ENCODE data around the gene FBXW4. TPM values are rescaled to one million over a fixed set of nuclear protein-coding genes. Genes with fewer than 3 reads are reported as not detected.
A peak's percentile ranks its signal among the peaks of the same experiment; 100 is the strongest.

The FBXW4 gene
- total RNA-seq, 4 donors from 2014 or later: 48.4 to 91.6 (median 55.6) TPM

DNA sequence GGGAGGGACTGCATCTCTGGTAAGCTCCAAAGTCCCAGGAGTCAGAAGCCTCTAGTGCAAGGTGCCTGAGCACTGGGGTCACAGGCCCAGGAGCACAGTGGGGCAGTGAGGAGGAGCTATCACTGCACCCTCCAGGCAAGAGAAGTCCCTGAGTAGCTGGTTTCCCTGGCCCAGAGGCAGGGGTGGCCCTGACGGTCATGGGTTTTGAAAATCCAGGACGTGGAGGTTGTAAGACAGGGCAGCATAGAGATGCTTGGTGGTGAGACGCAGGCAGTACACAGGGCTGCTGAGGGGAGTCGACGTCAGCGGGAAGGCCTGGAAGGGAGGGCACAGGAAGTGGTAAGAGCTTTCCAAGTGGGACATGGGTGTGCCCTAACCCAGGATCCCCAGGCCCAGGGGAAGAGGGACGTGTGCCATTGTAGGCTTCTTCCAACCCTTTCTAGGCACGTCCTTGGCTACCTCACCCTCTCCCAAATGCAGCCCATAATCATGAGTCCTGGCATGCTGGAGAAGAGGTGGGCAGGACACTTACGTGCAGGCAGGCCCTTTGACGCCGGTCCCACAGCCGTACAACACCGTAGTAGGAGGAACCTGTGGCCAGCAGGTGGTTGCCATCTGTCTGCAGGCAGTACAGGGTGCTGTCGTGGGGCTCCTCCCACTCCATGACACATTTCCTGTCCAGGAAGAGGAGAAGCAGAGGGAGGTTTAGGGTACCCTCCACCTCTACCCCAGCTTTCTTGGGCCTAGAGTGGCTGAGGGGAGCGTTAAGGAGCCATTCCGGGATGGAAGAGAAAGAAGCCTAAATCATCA is 83.7 kb downstream of the FBXW4 start:
- intact Hi-C loops (cut with DNase I; ENCODE audit: low total_unique reads): no loop called here
- Histone ChIP-seq H3K4me3 (no peak overlapping the region), H3K27ac (no peak overlapping the region), H3K27me3 (no peaks in the 10 kb centered on the region), H3K4me1 (no peaks in the 10 kb centered on the region), H3K9me3 (no peaks in the 10 kb centered on the region), H3K36me3 (peaks cover 0 to 15% (median 7%) of the 10 kb centered on the region in 4 donors)
- in situ Hi-C loops (cut with MboI; ENCODE audit: low pct_ligation_motif_present in 1 of 4, low pct_unique_long_range_greater_than_20kb in 1 of 4, low sequenced_read_pairs in 3 of 4): no loop called here
- TF ChIP-seq EP300 (IDR thresholded peaks at IDR 0.05; ENCODE audit: low read depth) (no peak), POLR2A (IDR thresholded peaks at IDR 0.05) (no peak), POLR2AphosphoS5 (IDR thresholded peaks at IDR 0.05) (no peak)
- TF ChIP-seq, protein P1, sequence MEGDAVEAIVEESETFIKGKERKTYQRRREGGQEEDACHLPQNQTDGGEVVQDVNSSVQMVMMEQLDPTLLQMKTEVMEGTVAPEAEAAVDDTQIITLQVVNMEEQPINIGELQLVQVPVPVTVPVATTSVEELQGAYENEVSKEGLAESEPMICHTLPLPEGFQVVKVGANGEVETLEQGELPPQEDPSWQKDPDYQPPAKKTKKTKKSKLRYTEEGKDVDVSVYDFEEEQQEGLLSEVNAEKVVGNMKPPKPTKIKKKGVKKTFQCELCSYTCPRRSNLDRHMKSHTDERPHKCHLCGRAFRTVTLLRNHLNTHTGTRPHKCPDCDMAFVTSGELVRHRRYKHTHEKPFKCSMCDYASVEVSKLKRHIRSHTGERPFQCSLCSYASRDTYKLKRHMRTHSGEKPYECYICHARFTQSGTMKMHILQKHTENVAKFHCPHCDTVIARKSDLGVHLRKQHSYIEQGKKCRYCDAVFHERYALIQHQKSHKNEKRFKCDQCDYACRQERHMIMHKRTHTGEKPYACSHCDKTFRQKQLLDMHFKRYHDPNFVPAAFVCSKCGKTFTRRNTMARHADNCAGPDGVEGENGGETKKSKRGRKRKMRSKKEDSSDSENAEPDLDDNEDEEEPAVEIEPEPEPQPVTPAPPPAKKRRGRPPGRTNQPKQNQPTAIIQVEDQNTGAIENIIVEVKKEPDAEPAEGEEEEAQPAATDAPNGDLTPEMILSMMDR (IDR thresholded peaks at IDR 0.05): no peak
- DNase-seq: no peak
- 75% methylated on average over 16 of the region's 16 CpGs; no CpG with 5 or more reads in 1 of the 2 donors for WGBS, 2 donors (ENCODE audit: low coverage in 1 of 2)

DNA sequence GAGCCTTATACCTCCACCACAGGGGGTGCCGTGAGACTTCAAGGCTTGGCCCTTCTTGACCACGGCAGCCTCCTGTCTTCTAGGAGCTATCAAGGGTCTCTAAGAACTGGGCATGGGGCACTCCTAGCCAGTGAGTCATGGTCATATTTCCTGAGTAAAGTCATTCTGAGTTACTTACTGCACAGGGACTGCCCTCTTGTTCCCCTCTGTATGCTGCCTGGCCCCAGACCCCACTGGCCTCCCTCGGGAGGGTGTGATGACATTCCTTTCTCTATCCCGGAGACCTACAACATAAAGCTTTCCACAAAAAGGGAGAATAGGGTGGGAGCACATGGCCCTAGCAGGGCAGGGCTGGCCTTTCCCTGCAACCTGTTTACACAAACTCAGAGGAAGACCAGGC is 85.5 kb downstream of the FBXW4 start:
- intact Hi-C loops (cut with DNase I; ENCODE audit: low total_unique reads) (no loop called here), in situ Hi-C loops (cut with MboI; ENCODE audit: low pct_ligation_motif_present in 1 of 4, low pct_unique_long_range_greater_than_20kb in 1 of 4, low sequenced_read_pairs in 3 of 4) (loop anchor here in 3 of 4 donors (10.0 kb wide), 1 partner anchor 175 kb away; the partner anchor contains the start of gene NPM3 (in 3 of the 3))
- H3K4me1 ChIP-seq: no peaks in the 10 kb centered on the region
- H3K36me3 ChIP-seq: peaks cover 0 to 15% (median 7%) of the 10 kb centered on the region in 4 donors
- no peaks in the 10 kb centered on the region for H3K9me3 ChIP-seq
- TF ChIP-seq EP300 (IDR thresholded peaks at IDR 0.05; ENCODE audit: low read depth) (no peak), POLR2AphosphoS5 (IDR thresholded peaks at IDR 0.05) (no peak), POLR2A (IDR thresholded peaks at IDR 0.05) (no peak)
- TF ChIP-seq, protein P1 (IDR thresholded peaks at IDR 0.05): no peak
- H3K27me3 ChIP-seq: no peaks in the 10 kb centered on the region
- H3K4me3 ChIP-seq: no peak overlapping the region
- 60 to 84% methylated on average over 1 to 4 of the region's 4 CpGs for WGBS, 2 donors (ENCODE audit: low coverage in 1 of 2)
- no peak overlapping the region for H3K27ac ChIP-seq
- DNase-seq: no peak

DNA sequence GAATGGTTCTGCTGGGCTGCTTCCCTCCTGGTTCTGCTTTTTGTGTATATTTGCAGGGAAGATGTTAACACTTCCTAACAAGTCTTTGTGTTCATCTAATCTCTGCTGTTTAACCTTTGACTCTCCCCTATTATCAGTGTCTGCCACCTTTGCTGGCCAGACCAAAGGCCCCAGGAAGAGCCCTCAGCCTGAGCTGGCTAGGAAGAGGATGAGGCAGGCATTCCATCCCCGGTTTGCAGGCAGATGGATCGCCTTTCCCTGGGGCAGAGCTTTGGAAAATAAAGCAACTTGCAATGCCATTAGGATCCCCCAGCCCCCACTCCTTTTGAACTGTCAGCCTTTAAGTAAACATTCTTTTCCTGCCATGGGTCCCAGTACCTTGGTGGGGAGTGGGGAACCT is 87.8 kb downstream of the FBXW4 start:
- intact Hi-C loops (cut with DNase I; ENCODE audit: low total_unique reads) (no loop called here), in situ Hi-C loops (cut with MboI; ENCODE audit: low pct_ligation_motif_present in 1 of 4, low pct_unique_long_range_greater_than_20kb in 1 of 4, low sequenced_read_pairs in 3 of 4) (loop anchor here in 3 of 4 donors (10.0 kb wide), 1 partner anchor 178 kb away; the partner anchor contains the start of gene NPM3 (in 3 of the 3))
- TF ChIP-seq, protein P1 (IDR thresholded peaks at IDR 0.05): no peak
- TF ChIP-seq EP300 (IDR thresholded peaks at IDR 0.05; ENCODE audit: low read depth): no peak

DNA sequence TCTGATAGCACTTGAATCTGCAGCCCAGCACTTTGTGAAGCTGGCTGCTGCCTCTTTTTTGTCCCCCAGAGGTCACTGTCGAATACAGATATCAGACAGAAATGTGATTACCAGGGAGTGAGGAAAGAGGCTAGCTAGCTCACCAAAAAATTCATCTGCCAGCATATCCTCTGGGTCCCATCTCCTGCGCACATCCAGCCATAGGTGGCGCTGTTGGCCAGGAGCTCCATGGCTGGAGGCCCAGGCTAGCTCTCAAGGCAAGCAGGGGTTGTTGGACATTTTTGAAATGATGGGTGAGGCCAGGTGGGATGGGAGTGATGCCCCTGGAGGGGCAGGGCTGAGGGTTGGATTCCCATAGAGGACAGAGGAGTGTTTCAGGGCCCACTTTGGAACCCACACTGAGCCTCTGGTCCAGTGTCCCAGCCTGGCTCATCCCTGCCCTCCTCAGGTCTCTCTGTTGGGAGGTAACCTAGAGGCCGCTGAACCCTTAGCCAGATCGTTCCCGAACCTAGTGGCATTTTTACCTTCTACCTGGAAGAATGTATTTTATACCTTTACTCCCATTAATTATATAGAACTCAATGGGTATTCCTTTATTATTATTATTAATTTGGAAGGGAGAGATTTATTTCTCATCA is 92.1 kb downstream of the FBXW4 start:
- peak; percentile 62 for DNase-seq
- intact Hi-C loops (cut with DNase I; ENCODE audit: low total_unique reads): no loop called here
- in situ Hi-C loops (cut with MboI; ENCODE audit: low pct_ligation_motif_present in 1 of 4, low pct_unique_long_range_greater_than_20kb in 1 of 4, low sequenced_read_pairs in 3 of 4): loop anchor here in 3 of 4 donors (10.0 kb wide), 1 partner anchor 182 kb away; the partner anchor contains the start of gene NPM3 (in 3 of the 3)
- no peaks in the 10 kb centered on the region for H3K9me3 ChIP-seq
- no peak overlapping the region for H3K4me3 ChIP-seq
- no peaks in the 10 kb centered on the region for H3K27me3 ChIP-seq
- no peak overlapping the region for H3K27ac ChIP-seq
- H3K4me1 ChIP-seq: no peaks in the 10 kb centered on the region
- 53 to 57% methylated on average over 3 to 6 of the region's 6 CpGs for WGBS, 2 donors (ENCODE audit: low coverage in 1 of 2)
- H3K36me3 ChIP-seq: no peaks in the 10 kb centered on the region
- TF ChIP-seq EP300 (IDR thresholded peaks at IDR 0.05; ENCODE audit: low read depth) (no peak), POLR2A (IDR thresholded peaks at IDR 0.05) (no peak), POLR2AphosphoS5 (IDR thresholded peaks at IDR 0.05) (no peak)
- TF ChIP-seq, protein P1 (IDR thresholded peaks at IDR 0.05): peak; percentile 70 to 79 (median 73)

More for the DNA sequence above, 87.8 kb downstream of the FBXW4 start:
- 71% methylated on average over 2 of the region's 2 CpGs; no CpG with 5 or more reads in 1 of the 2 donors for WGBS, 2 donors (ENCODE audit: low coverage in 1 of 2)
- H3K36me3 ChIP-seq: peaks cover 0 to 15% (median 7%) of the 10 kb centered on the region in 4 donors
- H3K27ac ChIP-seq: no peak overlapping the region
- no peak overlapping the region for H3K4me3 ChIP-seq
- no peaks in the 10 kb centered on the region for H3K4me1 ChIP-seq
- no peaks in the 10 kb centered on the region for H3K27me3 ChIP-seq
- no peak for DNase-seq
- H3K9me3 ChIP-seq: no peaks in the 10 kb centered on the region

Data from transverse colon (tissue), 4 donors.